Coronary artery (tissue), 2 donors: Measurements from ENCODE around the gene RIMOC1.
"Not testable (repeated sequence)": the region's sequence is repeated elsewhere in the genome, so short reads cannot be mapped to it uniquely, and the experiment has no call there.

Experiments used
- DNase-seq: peaks from one replicate; pipeline ENCODE4 v3.0.0-alpha.2; 2017; ENCODE audit warnings: low spot score
- H3K27ac ChIP-seq, 2 donors: fragments of 200-600 bp; sonication (generic); one replicate each; pipeline ENCODE4 v1.5.1; 2016 to 2019
- H3K4me3 ChIP-seq: fragments of 200-600 bp; sonication (generic); 2 replicates; pipeline ENCODE4 v1.5.1; 2016; ENCODE audit warnings: mild to moderate bottlenecking, moderate library complexity
- TF ChIP-seq, protein P1 (sequence below): fragments of 200-600 bp; sonication (generic); IDR thresholded peaks from one replicate; pipeline ENCODE4 v1.5.1; 2019; ENCODE audit warnings: antibody characterized with exemption

The RIMOC1 gene

DNA sequence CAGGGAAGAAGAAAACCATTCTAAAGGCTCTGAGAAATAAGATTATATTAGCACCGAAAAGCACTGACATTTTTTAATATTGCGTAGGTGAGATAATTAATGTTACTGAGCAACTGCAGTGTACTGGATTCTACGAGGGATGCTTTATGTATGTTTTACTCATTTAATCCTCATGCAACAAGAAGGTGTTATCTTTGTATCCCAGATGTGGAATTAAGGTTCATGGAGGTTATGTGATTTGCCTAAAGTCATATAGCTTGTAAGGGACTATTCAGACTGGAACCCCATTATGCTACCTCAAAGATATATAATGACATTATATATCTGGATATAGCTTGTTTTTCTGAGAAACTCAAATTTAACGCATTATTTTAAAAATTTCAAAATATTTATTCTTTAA, 23.5 kb downstream of the RIMOC1 start:
- TF ChIP-seq, protein P1, sequence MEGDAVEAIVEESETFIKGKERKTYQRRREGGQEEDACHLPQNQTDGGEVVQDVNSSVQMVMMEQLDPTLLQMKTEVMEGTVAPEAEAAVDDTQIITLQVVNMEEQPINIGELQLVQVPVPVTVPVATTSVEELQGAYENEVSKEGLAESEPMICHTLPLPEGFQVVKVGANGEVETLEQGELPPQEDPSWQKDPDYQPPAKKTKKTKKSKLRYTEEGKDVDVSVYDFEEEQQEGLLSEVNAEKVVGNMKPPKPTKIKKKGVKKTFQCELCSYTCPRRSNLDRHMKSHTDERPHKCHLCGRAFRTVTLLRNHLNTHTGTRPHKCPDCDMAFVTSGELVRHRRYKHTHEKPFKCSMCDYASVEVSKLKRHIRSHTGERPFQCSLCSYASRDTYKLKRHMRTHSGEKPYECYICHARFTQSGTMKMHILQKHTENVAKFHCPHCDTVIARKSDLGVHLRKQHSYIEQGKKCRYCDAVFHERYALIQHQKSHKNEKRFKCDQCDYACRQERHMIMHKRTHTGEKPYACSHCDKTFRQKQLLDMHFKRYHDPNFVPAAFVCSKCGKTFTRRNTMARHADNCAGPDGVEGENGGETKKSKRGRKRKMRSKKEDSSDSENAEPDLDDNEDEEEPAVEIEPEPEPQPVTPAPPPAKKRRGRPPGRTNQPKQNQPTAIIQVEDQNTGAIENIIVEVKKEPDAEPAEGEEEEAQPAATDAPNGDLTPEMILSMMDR: no peak
- DNase-seq: no peak

GRCh38 chr5:41929035-41929434, 24.9 kb downstream of the RIMOC1 start:
- H3K4me3 ChIP-seq: no peak overlapping the region
- H3K27ac ChIP-seq: no peak overlapping the region
- TF ChIP-seq, protein P1: no peak
- DNase-seq: no peak

More for the DNA sequence above, 23.5 kb downstream of the RIMOC1 start:
- Histone ChIP-seq H3K27ac (no peak overlapping the region), H3K4me3 (no peak overlapping the region)

DNA sequence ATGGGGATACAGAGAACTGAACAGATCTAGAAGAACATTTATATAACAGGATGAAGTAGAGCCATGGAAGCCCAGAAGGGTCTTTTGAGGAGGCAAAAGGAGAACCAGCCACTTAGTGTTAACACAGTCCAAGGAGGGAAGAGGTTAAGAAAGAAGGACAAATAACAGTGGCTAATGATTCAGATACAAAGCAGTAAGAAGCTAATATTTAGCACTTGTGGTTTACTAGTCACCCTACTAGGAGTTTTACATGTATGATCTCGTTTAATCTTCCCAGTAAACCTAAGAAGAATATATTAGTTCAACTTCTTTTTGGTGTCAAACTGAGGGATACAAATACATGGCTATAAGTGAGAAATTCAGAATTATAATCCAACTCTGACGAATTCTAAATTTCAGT, 28.6 kb downstream of the RIMOC1 start:
- TF ChIP-seq, protein P1: no peak
- DNase-seq: no peak
- Histone ChIP-seq H3K27ac (no peak overlapping the region), H3K4me3 (no peak overlapping the region)

DNA sequence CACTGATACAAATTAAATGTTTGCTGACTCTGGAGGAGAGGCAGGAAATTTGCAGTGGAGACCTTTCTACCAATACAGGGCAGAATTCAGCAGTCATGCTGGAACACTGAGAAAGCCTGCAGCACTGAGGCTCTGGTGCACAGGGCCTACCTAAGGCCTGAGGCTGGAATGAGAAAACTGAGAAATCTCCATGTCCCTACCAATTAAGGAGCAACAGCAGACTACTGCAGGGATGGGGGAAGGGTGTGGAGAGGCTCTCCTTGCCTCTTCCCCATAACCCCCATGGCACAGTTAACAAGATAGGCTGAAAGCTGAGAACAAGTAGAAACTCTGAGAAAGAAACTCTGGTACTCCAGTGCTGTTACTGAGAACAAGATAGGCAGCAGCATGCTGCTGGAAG, 31.4 kb downstream of the RIMOC1 start:
- DNase-seq: no peak
- TF ChIP-seq, protein P1: no peak
- Histone ChIP-seq H3K27ac (no peak overlapping the region), H3K4me3 (no peak overlapping the region)

DNA sequence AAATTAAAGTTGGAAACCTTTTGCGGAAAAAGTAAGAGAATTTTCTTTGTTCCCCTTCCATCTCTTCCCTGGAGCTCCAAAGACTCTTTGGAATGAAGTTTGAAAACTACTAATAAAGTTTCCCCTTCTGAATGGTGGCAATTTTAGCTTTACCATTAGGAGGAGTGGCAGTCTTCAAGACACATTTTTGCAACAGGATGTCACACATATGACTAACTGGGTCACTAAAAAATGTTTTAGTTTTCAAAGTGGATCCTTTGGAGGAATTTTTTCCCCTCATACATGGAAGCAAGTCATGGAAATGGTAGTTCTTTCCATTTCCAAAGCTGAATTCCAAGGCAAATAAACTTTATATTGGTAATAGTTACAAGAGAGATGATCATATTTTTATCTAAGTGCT, 36.5 kb downstream of the RIMOC1 start:
- H3K27ac ChIP-seq: no peak overlapping the region
- TF ChIP-seq, protein P1: no peak
- no peak for DNase-seq
- H3K4me3 ChIP-seq: no peak overlapping the region

GRCh38 chr5:41945332-41945955, 41.3 kb downstream of the RIMOC1 start:
- DNase-seq, H3K27ac ChIP-seq, H3K4me3 ChIP-seq: not testable (repeated sequence)

- TF ChIP-seq, protein P1: no peak
- Histone ChIP-seq H3K4me3 (no peak overlapping the region), H3K27ac (no peak overlapping the region)
- DNase-seq: no peak
Observed at GRCh38 chr5:41951224-41951623, 47.1 kb downstream of the RIMOC1 start.
